Osteoblast (primary cell): ENCODE measurements around the gene FAT1. TPM values are rescaled to one million over a fixed set of nuclear protein-coding genes. Genes with fewer than 3 reads are reported as not detected.

Source experiments
- DNase-seq: peaks from one replicate; pipeline ENCODE4 v3.0.0; 2011; ENCODE audit warnings: low spot score, mixed read lengths; ENCODE audit not compliant: insufficient read length; ENCODE audit errors: missing footprints
- H2AFZ ChIP-seq: 2 replicates; pipeline ENCODE4 v1.6.0; 2011; ENCODE audit warnings: mild to moderate bottlenecking, low read length
- H3K27ac ChIP-seq: 2 replicates; pipeline ENCODE4 v1.5.1; 2011; ENCODE audit warnings: mild to moderate bottlenecking, low read depth, low read length, moderate library complexity
- H3K27me3 ChIP-seq: 2 replicates; pipeline ENCODE4 v1.6.0; 2012; ENCODE audit warnings: mild to moderate bottlenecking, control low read depth, inconsistent platforms, low read length, moderate library complexity; ENCODE audit not compliant: insufficient read depth
- H3K36me3 ChIP-seq: 2 replicates; pipeline ENCODE4 v1.5.1; 2011; ENCODE audit warnings: mild to moderate bottlenecking, low read length, control low read depth, moderate library complexity; ENCODE audit not compliant: insufficient read depth
- H3K4me1 ChIP-seq: 2 replicates; pipeline ENCODE4 v1.5.1; 2011; ENCODE audit warnings: mild to moderate bottlenecking, low read length, control low read depth, moderate library complexity; ENCODE audit not compliant: insufficient read depth
- H3K4me2 ChIP-seq: 2 replicates; pipeline ENCODE4 v1.6.0; 2011; ENCODE audit warnings: mild to moderate bottlenecking, low read length; ENCODE audit not compliant: insufficient read depth
- H3K4me3 ChIP-seq: fragments of 200-600 bp; sonication (generic); 3 replicates; pipeline ENCODE4 v1.5.1; 2012; ENCODE audit warnings: mild to moderate bottlenecking, low read length, inconsistent platforms; ENCODE audit not compliant: insufficient read depth
- H3K79me2 ChIP-seq: 2 replicates; pipeline ENCODE4 v1.6.0; 2012; ENCODE audit warnings: mild to moderate bottlenecking, low read length, control low read depth, inconsistent platforms; ENCODE audit not compliant: insufficient read depth
- H3K9me3 ChIP-seq: 2 replicates; pipeline ENCODE4 v1.5.1; 2011; ENCODE audit warnings: low read depth, low read length, control low read depth
- H4K20me1 ChIP-seq: 2 replicates; pipeline ENCODE4 v1.6.0; 2012; ENCODE audit warnings: mild to moderate bottlenecking, low read length, control low read depth; ENCODE audit not compliant: insufficient read depth
- CTCF ChIP-seq: IDR thresholded peaks from 2 replicates; pipeline ENCODE4 v1.5.1; 2011; ENCODE audit warnings: mild to moderate bottlenecking, low read depth, low read length, moderate library complexity; ENCODE audit errors: extremely low read depth
- total RNA-seq: library from RNA; depleted of rRNA; stranded (reverse); fragments of >200 nt; gene quantifications from 2 replicates; pipeline ENCODE4 v1.2.3, GENCODE V29; 2012

The FAT1 gene
- total RNA-seq, 1 donor = 522 TPM

- H3K4me3 ChIP-seq = no peak overlapping the region
- no peaks in the 10 kb centered on the region for H3K9me3 ChIP-seq
- no peaks in the 10 kb centered on the region for H3K36me3 ChIP-seq
- H4K20me1 ChIP-seq = no peaks in the 10 kb centered on the region
- H3K27me3 ChIP-seq = no peaks in the 10 kb centered on the region
- TF ChIP-seq CTCF = no peak
- peaks cover 21% of the 10 kb centered on the region for H3K4me1 ChIP-seq
- DNase-seq = no peak
- peaks cover 13% of the 10 kb centered on the region for H3K79me2 ChIP-seq
- H3K4me2 ChIP-seq = no peak overlapping the region
- no peak overlapping the region for H2AFZ ChIP-seq
- H3K27ac ChIP-seq = no peak overlapping the region
These were observed 7.0 kb upstream of the FAT1 start for GRCh38 chr4:186730621-186731020.

GRCh38 chr4:186729856-186730255, 6.2 kb upstream of the FAT1 start:
- Histone ChIP-seq H3K79me2 (peaks cover 20% of the 10 kb centered on the region), H3K36me3 (no peaks in the 10 kb centered on the region), H3K27me3 (no peaks in the 10 kb centered on the region), H2AFZ (no peak overlapping the region), H3K4me3 (no peak overlapping the region), H4K20me1 (peaks cover 3% of the 10 kb centered on the region), H3K9me3 (no peaks in the 10 kb centered on the region), H3K27ac (no peak overlapping the region), H3K4me2 (no peak overlapping the region), H3K4me1 (peaks cover 20% of the 10 kb centered on the region)
- no peak for DNase-seq
- no peak for TF ChIP-seq CTCF

GRCh38 chr4:186728631-186729271, 5.1 kb upstream of the FAT1 start:
- Histone ChIP-seq H3K27me3 (no peaks in the 10 kb centered on the region), H4K20me1 (peaks cover 5% of the 10 kb centered on the region), H3K4me2 (peak overlapping the region; percentile 94), H3K79me2 (peaks cover 31% of the 10 kb centered on the region), H2AFZ (no peak overlapping the region), H3K9me3 (no peaks in the 10 kb centered on the region), H3K36me3 (no peaks in the 10 kb centered on the region), H3K4me1 (peaks cover 20% of the 10 kb centered on the region), H3K4me3 (no peak overlapping the region), H3K27ac (peak overlapping the region; percentile 99)
- no peak for TF ChIP-seq CTCF
- DNase-seq = no peak

- Histone ChIP-seq H3K27me3 (no peaks in the 10 kb centered on the region), H3K4me3 (peak overlapping the region; percentile 84), H2AFZ (no peak overlapping the region), H4K20me1 (peaks cover 5% of the 10 kb centered on the region), H3K79me2 (peaks cover 37% of the 10 kb centered on the region), H3K4me2 (peak overlapping the region; percentile 94), H3K4me1 (peaks cover 20% of the 10 kb centered on the region), H3K36me3 (no peaks in the 10 kb centered on the region), H3K9me3 (no peaks in the 10 kb centered on the region), H3K27ac (peak overlapping the region; percentile 99)
- peak; percentile 5 for TF ChIP-seq CTCF
- no peak for DNase-seq
These were observed 4.4 kb upstream of the FAT1 start for GRCh38 chr4:186727977-186728519.
